HG02885 (cell line): ENCODE measurements around the gene VWA1.
A peak's percentile ranks its signal among the peaks of the same experiment; 100 is the strongest.

Source experiments
- ATAC-seq: cut with Tn5 transposase; IDR thresholded peaks from one replicate; pipeline ENCODE4 v1.9.1; 2021; ENCODE audit warnings: mild to moderate bottlenecking; ENCODE audit not compliant: unreplicated experiment, poor library complexity

Gene VWA1, protein sequence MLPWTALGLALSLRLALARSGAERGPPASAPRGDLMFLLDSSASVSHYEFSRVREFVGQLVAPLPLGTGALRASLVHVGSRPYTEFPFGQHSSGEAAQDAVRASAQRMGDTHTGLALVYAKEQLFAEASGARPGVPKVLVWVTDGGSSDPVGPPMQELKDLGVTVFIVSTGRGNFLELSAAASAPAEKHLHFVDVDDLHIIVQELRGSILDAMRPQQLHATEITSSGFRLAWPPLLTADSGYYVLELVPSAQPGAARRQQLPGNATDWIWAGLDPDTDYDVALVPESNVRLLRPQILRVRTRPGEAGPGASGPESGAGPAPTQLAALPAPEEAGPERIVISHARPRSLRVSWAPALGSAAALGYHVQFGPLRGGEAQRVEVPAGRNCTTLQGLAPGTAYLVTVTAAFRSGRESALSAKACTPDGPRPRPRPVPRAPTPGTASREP

DNA sequence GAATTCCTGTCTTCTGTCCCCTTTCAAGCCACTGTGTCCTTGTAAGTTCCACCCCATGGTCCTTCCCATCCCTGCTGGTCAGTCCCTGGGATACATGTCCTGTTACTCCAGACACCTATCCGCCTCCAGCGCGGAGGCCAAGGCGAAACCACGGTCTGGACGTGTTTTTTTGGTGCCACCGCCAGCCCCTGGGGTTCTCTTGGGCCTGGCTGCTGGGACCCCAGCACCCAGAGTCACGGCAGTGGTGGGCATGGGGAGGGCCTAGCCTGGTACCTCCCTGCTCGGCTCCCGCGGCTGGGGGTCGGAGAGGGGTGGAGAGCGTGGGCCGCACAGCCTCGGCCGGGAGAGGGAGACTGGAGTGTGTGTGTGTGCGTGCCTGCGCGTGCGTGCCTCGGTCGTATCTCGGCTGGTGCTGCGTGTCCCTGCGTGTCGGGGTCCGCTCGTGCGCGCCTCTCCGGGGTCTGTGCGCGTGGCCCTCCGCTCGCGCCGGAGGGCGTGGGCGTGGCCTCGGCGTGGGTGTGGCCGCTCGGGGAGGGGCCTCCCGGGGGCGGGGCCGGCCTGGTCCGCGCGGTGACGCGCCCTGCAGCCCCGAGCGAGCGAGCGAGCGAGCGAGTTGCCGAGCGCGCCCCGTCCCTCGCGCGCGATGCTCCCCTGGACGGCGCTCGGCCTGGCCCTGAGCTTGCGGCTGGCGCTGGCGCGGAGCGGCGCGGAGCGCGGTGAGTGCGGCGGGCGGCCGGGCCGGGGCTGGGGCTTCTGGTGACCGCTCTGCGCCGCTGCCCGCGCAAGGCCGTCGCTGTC, at the start of gene VWA1:
Gene VWA1 (plus strand): TSS at position 585 of the 798 bp plus-strand sequence. CDS start 59 bp downstream, at position 644.
- ATAC-seq: no peak

DNA sequence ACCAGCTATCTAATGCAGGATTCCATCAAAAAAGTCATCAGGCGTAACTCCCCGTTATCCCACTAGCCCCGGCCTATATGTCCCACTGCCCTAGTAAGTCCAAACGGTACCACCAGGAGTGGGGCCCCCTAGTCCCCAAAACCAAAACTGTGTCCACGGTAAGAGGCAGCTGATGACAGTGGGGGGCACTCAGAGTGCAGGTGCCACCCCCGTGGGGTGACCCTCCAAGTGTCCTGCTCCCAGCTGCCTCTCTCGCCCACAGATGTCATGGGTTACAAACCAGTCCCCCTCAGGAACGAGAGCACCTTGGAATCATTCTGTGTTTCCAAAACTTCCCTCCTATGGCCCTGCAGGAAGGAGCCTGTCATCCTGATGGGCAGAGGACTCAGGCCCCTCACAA, 49.6 kb upstream of the VWA1 start:
- ATAC-seq: no peak

DNA sequence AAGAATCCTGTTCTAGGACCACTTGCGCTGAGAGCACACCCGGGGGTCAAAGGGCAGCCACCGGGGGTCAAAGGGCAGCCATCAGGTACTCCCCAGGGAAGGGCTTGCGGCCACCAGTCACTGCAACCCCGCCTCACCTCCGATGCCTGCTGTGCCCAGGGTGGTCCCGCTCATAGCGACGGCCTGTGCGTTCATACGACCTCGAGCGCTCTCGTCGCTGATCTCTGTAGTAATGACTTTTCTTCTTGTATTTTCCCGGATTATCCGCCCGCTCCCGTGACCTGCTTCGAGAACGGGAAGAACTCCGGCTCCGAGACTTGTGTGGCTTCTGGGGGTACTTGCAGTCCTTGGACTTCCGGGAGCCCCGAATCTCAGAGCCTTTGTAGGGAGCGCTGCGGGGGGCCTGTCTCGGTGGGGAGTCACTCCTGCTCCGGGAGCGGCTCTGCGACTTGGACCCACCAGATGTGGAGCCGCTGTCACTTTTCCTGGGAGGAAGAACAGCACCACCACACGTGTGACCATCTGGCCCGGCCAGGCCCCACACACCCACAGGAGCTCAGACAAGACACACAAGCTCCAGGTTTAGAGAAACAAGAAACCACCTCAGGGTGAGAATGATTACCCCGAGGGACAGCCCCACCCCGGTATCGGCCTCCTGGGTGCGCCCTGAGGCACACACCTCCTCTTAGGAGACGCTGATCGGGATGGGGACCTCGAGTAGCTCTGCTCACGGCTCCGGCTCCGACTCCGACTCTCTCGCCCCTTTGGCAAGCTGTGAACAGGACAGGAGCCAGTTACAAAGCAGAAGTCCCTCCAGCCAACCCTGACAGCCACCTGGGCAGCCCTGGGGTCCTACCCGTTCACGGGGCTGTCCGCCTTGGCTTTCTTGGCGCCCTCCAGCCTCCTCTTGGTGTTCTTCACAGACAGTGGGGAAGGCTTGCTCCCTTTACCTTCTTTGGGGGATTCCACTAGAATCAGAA, 48.1 kb upstream of the VWA1 start:
- no peak for ATAC-seq

DNA sequence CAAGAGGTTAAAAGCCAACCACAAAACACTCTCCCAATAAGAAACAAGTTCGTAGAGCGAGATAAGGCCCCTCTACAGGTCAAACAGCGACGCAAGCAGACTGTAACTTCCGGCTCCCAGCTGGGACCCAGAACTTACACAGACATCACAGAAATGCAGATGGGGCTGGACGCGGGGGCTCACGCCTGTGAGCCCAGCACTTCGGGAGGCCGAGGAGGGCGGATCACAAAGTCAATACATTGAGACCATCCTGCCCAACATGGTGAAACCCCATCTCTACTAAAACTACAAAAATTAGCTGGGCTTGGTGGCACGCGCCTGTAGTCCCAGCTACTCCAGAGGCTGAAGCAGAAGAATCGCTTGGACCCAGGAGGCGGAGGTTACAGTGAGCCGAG, 47.4 kb upstream of the VWA1 start:
- ATAC-seq: no peak

DNA sequence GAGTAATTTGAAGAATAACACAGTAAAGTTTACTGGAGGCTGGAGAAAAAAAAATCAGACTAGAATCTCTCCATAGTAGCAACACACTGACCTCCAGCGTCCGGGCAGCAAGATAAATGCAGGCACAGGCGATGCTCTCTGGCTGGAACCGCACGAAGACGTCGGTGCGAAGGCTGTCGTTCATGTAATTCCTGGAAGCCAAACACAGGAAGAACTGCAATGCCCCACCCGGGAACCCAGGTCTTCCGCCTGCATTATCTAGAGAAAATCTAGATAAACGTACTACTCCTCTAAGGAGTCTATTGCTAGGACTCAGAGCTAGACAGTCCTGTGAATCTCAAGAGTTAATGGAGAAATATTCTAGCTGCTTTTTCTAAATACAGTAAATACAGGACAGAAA, 44.8 kb upstream of the VWA1 start:
- ATAC-seq: no peak

DNA sequence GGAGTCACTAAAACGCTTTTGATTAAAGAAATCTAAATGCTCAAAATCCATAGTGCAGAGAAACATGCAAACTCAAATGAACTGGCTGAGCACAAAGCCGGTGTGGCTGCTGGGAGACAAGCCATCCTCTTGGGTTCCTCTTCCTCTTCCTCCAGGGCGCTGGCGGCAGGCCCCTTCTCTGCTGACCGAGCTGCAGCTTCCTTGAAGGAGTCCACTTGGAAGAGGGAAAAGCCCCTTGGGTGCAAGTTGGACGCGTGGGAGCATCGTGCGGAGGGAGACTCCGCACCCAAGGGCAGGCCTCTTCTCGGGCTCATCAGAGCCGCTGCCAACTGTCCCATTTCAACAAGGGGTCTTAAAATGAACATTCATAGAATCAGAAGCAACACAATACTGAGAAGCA, 44.3 kb upstream of the VWA1 start:
- ATAC-seq: no peak

DNA sequence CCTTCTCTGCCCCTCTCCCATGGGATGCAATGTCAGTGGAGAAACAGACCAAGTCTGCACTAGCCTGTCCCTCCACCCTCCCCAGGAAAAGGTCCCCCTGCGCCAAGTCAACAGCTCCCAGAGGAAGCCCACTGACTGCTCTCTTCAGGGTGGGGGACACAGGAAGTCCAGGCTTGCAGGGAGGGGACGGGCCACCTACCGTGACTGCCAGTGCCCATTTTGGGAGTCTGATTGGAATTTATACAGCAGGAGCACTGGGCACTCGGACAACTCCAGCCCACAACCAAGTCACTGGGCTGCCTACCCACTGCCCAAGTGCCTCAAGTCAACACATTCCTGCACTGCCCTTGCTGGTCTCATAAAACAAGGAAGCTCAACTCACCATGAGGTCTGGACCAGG, 42.5 kb upstream of the VWA1 start:
- no peak for ATAC-seq

DNA sequence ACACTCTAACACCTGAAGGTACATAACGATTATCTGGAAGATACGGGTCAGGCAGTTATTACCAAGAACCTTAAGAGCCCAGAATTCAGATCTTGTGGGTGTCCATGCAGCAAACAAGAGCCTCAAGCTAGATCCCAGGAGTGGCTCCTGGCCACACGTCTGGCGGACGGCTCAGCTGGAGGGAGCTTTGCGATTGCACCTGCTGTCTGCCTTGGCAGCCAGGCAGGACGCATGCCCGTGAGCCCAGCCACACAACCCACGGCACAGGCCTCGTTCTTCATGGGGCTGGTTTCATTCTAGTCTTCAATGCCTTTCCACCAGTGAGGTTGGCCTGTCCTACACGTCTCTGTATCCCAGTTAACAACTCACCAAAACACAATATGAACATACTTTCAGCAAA, 42.1 kb upstream of the VWA1 start:
- ATAC-seq: no peak

DNA sequence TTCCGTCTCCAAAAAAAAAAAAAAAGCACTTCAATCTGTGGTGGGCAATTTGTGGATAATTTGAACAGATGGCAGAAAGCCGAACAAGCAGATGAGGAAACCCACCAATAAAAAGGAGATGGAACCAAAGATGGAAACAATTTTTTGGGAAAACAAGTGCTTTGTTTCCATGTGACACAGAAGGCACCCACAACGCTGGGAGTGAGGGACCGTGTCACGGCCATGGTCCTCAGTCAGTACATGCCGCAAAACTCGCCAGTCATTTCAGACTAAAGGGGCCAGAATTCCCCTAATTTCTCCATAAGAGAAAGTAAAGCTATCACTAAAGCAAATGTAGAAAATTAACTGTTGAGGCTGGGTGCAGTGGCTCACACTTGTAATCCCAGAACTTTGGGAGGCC, 41.4 kb upstream of the VWA1 start:
- no peak for ATAC-seq

DNA sequence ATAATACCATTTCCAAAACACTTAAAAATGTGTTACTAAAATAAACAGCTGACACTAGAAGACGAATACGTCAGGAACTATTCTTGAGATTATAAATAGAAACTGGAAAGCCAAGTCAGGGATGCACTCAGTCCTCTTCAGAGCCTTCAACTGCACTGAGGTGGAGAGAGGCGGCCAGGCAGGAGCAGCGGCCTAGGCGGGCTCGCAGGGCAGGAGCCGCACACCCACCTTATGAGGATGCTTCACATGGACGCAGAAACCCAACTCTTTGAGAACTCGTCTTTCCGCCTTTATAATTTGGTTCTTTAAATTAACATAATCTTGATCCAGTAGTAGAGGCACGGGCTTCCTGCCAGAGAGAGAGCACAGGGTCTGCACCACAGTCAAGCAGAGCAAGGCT, 40.3 kb upstream of the VWA1 start:
- ATAC-seq: no peak

DNA sequence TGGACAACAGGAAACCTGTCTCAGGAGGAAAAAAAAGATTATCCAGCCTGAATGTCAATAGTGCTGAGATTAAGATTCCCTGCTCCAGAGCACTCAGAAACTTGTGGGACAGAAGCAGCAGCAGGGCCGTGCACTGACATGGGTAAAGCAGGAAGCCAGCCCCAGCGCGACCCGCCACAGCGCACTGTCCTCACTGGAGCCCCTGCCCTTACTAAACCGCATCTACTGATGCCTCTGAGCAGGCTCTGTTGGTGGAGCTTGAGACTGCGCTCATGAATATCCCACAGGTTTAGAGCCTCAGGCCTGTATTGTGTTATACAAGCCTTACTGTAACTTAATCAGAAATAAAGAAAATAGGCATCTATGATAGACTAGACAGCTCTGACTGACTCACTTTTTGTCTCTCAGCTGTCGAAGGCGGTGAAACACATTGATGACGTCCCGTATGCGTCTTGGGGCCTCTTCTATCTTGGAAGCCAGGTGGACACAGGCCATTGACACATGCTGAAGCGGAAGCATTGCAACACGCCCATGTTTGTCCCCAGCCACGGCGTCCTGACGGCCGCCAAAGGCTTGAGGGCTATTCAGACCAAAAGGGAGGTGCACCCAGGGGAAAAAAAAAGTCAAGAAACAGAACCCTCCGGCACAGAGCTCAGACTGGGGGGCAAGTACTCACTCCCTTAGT, 37.5 kb upstream of the VWA1 start:
- no peak for ATAC-seq

DNA sequence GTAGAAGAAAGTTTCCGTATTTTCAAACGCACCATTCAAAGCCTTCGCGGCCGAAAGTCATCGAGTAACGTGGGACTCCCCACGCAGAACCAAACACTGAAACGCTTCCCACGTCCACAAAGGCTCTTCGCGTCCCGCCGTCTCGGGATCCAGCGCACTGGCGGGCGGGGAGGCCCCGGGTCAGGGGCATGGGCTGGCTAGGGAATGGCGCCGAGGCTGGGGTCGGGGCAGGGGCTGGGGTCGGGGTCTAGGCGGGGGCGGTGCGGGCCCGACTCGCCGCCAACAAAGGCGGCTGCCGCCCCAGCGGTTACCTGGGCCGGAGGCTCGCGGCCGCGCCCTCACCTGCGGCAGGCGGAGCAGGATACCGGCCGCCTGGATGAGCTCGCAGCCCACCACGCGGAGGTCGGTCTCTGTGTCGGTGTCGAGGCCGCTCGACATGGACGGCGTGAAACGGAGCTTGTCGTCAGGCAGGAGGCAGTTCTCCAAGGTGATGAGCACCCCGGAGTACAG, 36.8 kb upstream of the VWA1 start:
- peak; percentile 20 for ATAC-seq

DNA sequence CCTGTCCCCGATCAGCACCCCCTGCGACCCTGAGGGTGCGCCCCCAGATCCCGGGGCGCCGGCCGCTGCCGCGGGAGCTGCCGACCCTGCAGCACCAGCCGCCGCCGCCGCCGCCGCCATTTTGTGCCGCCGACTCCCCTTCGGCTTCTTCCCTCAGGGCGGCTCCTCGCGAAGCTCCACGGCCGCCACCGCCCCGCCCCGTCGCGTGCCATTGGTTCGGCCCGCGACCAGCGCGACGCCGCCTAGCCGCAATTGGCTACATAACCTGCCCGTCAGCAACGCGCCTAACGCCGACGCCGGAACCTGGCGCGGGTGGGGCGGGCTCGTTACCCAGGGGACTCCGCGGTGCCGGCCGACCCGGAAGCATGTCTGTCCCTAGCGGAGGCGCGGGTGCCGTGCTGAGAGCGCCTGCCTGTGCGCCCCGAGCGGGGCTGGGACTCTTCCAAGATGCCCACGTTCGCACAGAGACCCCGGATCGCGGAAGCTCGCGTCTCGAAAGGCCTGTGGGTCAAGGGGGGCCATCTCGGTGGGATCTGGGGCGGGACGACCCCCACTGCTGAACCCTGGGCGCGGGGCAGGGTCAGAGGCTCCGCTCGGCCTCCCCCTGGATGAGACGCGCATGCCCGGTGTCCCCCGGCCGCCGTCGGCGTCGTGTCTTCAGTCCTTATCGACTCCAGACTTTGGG, 36.2 kb upstream of the VWA1 start, which contains the start of gene CCNL2:
Gene CCNL2 (minus strand): TSS at position 149 of the 685 bp plus-strand sequence. CDS start 29 bp downstream, at position 120.
- ATAC-seq: peak; percentile 94

DNA sequence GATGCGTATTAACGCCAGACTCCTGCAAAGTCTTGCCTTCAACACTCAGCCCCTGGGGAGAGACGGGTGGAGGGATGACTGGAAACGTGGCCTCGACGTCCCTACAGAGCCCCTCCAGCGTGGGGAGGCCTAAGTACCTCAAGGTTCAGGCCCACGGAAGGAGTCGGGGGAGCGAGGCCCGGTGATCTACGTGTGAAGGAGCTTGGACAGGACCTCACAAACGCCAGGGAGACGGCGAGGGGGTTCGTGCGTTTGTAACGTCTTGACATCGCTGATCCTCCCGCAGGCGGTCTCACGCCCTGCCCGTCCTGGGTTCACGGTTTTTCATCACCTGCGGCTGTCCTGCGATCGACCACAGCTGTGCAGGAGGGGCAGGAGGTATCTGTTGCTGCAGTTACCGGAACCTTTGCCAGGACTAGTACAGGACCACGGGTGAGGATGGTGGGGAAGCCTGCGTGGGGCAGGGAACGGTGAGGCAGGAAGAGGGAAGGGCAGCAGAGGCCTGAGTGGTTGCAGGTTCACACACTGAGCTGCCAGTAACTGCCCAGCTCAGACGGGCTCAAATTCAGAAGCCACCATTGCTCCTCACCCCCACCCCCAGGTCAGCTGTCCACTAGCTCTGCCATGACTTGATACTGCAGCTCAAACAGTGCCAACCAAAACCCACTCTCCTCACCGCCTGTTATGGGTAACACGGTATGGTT, 35.5 kb upstream of the VWA1 start:
- no peak for ATAC-seq

DNA sequence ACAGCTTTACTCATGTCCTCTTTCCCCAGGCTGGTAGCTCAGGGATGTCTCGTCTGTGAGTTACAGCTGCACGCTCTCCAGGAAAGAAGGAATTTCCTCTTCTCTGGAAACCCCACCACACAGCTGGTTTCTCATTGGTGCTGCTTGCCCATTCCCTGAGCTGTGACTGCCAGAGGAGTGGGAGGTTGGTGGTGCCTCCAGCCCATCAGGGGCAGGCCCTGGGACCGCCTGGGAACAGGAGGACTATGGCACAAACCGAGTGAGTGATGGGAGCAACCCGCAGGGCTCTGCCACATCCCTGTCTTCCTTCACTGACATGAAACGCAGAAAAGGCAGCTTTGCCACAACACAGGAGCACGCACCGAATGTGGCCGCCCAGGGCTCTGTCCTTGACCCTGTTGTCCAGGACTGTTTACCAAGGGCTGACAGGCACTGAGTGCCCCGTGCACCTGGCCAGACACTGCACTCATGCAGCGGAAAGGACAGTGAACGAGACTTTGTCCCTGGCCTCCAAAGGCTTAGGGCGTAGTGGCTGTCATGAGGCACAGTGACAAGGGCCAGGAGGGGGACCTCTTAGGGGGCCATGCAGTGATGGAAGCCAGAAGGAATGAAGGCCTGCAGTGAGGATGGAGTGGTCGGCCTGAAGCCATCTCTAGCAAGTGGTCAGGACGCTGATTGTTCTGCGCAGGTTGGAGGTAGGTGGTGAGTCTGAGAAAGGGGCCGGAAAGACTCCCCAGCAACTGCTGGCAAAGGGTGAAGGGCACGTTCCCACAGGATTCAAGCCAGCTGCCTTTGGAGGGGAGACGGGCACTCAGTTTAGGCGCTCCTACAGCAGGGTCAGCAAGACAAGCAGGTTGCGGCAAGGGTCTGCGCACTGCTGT, 34.7 kb upstream of the VWA1 start:
- ATAC-seq: no peak

DNA sequence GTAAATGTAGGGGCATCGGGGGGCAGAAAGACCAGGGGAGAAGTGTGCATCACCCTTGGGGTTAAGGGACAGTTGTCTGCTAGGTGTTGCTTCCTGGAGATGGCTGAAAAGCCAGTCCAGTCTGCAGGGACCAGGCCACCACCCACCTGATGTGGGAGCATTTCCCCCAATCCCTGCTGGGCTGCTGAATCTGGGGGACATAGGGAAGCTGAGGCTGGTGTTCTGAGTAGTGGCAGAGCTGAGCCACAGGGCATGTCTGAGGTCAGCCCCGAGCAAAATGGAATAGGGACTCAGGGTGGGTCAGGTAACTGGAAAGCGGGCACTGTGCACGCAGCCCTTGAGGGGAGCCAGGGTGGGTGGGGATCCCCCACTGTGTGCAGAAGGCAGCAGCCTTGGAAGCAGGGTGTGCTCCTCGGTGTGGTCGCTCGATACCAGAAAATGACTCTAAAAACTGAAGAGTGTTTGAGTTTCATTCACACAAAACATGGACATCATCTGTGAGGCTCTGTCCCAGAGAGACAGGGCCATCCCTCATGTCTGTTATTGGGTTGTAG, 34.0 kb upstream of the VWA1 start:
- no peak for ATAC-seq
